Measurements from ENCODE around the gene EXOC8. TPM values are rescaled to one million over a fixed set of nuclear protein-coding genes. Genes with fewer than 3 reads are reported as not detected.

Gene EXOC8
- total RNA-seq, 6 experiments from 2014 or later, result 12.3 to 14.8 (median 14.2) TPM

- DNase-seq, result no peak
- peak within 1 kb of the TSS; percentile 100 for H3K4me3 Mint-ChIP-seq
- peak within 1 kb of the TSS; percentile 99 for H3K27ac Mint-ChIP-seq
- H3K36me3 Mint-ChIP-seq (ENCODE audit: low read depth), result peaks cover 50% of the 10 kb centered on the region
- peaks cover 5% of the 10 kb centered on the region for H3K27me3 Mint-ChIP-seq (ENCODE audit: insufficient read depth)
- H3K4me1 Mint-ChIP-seq (ENCODE audit: low read depth), result peaks cover 53% of the 10 kb centered on the region
- TF ChIP-seq CTCF (IDR thresholded peaks at IDR 0.05), result no peak
- no peaks in the 10 kb centered on the region for H3K9me3 Mint-ChIP-seq
Measured at GRCh38 chr1:231338270-231339128, 847 bp upstream of the EXOC8 start, which contains the start of gene SPRTN. Gene SPRTN, plus strand, starts transcription at chr1:231338293. Its CDS starts 91 bp downstream, at chr1:231338384.

GRCh38 chr1:231337043-231337471 is 595 bp downstream of the EXOC8 start:
- TF ChIP-seq CTCF (IDR thresholded peaks at IDR 0.05), result no peak
- peaks cover 5% of the 10 kb centered on the region for H3K27me3 Mint-ChIP-seq (ENCODE audit: insufficient read depth)
- no peaks in the 10 kb centered on the region for H3K9me3 Mint-ChIP-seq
- H3K4me3 Mint-ChIP-seq, result peak overlapping the region; percentile 100
- peaks cover 64% of the 10 kb centered on the region for H3K4me1 Mint-ChIP-seq (ENCODE audit: low read depth)
- H3K36me3 Mint-ChIP-seq (ENCODE audit: low read depth), result peaks cover 51% of the 10 kb centered on the region
- peak overlapping the region; percentile 99 for H3K27ac Mint-ChIP-seq
- DNase-seq, result no peak

- H3K36me3 Mint-ChIP-seq (ENCODE audit: low read depth), result peaks cover 46% of the 10 kb centered on the region
- no peaks in the 10 kb centered on the region for H3K9me3 Mint-ChIP-seq
- no peak for DNase-seq
- H3K27me3 Mint-ChIP-seq (ENCODE audit: insufficient read depth), result peaks cover 5% of the 10 kb centered on the region
- peak overlapping the region; percentile 78 for H3K27ac Mint-ChIP-seq
- peak overlapping the region; percentile 100 for H3K4me3 Mint-ChIP-seq
- peaks cover 64% of the 10 kb centered on the region for H3K4me1 Mint-ChIP-seq (ENCODE audit: low read depth)
- no peak for TF ChIP-seq CTCF (IDR thresholded peaks at IDR 0.05)
Measured at GRCh38 chr1:231335663-231336602, 1.7 kb downstream of the EXOC8 start.

- no peaks in the 10 kb centered on the region for H3K9me3 Mint-ChIP-seq
- peaks cover 42% of the 10 kb centered on the region for H3K36me3 Mint-ChIP-seq (ENCODE audit: low read depth)
- no peak for DNase-seq
- no peak for TF ChIP-seq CTCF (IDR thresholded peaks at IDR 0.05)
- H3K27me3 Mint-ChIP-seq (ENCODE audit: insufficient read depth), result peaks cover 5% of the 10 kb centered on the region
- no peak overlapping the region for H3K27ac Mint-ChIP-seq
- peaks cover 57% of the 10 kb centered on the region for H3K4me1 Mint-ChIP-seq (ENCODE audit: low read depth)
- H3K4me3 Mint-ChIP-seq, result peak overlapping the region; percentile 100
Measured at GRCh38 chr1:231334952-231335351, 2.7 kb downstream of the EXOC8 start.

GRCh38 chr1:231334079-231334666 is 3.5 kb downstream of the EXOC8 start:
- peaks cover 5% of the 10 kb centered on the region for H3K27me3 Mint-ChIP-seq (ENCODE audit: insufficient read depth)
- no peak overlapping the region for H3K27ac Mint-ChIP-seq
- peaks cover 50% of the 10 kb centered on the region for H3K4me1 Mint-ChIP-seq (ENCODE audit: low read depth)
- TF ChIP-seq CTCF (IDR thresholded peaks at IDR 0.05), result no peak
- peaks cover 37% of the 10 kb centered on the region for H3K36me3 Mint-ChIP-seq (ENCODE audit: low read depth)
- no peaks in the 10 kb centered on the region for H3K9me3 Mint-ChIP-seq
- DNase-seq, result no peak
- peak overlapping the region; percentile 100 for H3K4me3 Mint-ChIP-seq
